HG03025 (cell line): Measurements from ENCODE around the gene DCST2.

Experiments
- ATAC-seq: cut with Tn5 transposase; IDR thresholded peaks from one replicate; pipeline ENCODE4 v1.9.1; 2021; ENCODE audit warnings: mild to moderate bottlenecking, moderate library complexity; ENCODE audit not compliant: unreplicated experiment, low FRiP score

DCST2 gene

GRCh38 chr1:155033524-155033923, at the start of gene DCST2, which contains the start of gene DCST1:
TSS of gene DCST2 (minus strand) at chr1:155033781. CDS start at chr1:155033701, 80 bp downstream.
TSS of gene DCST1 (plus strand) at chr1:155033824. CDS start at chr1:155034037, 213 bp downstream.
- ATAC-seq: no peak

- no peak for ATAC-seq
These were observed 49.5 kb upstream of the DCST2 start for GRCh38 chr1:155083052-155083541.

GRCh38 chr1:155082301-155083051, 48.9 kb upstream of the DCST2 start:
- ATAC-seq: no peak

GRCh38 chr1:155081472-155082300, 48.1 kb upstream of the DCST2 start:
- no peak for ATAC-seq

- ATAC-seq: no peak
These were observed 47.0 kb upstream of the DCST2 start for GRCh38 chr1:155080312-155081228.

GRCh38 chr1:155079487-155080311, 46.1 kb upstream of the DCST2 start:
- ATAC-seq: no peak

GRCh38 chr1:155079210-155079486, 45.6 kb upstream of the DCST2 start:
- no peak for ATAC-seq

GRCh38 chr1:155078469-155079209, 45.1 kb upstream of the DCST2 start, which contains the start of gene EFNA3:
TSS of gene EFNA3 (plus strand) at chr1:155078837. CDS start at chr1:155078942, 105 bp downstream.
- ATAC-seq: no peak

GRCh38 chr1:155077758-155078445, 44.3 kb upstream of the DCST2 start:
- no peak for ATAC-seq

GRCh38 chr1:155077346-155077745, 43.8 kb upstream of the DCST2 start:
- no peak for ATAC-seq

GRCh38 chr1:155076371-155076770, 42.8 kb upstream of the DCST2 start:
- no peak for ATAC-seq

- no peak for ATAC-seq
These were observed 42.0 kb upstream of the DCST2 start for GRCh38 chr1:155075535-155075934.

- ATAC-seq: no peak
These were observed 40.0 kb upstream of the DCST2 start for GRCh38 chr1:155073377-155074242.

- no peak for ATAC-seq
These were observed 39.1 kb upstream of the DCST2 start for GRCh38 chr1:155072531-155073289.

GRCh38 chr1:155071701-155072100, 38.1 kb upstream of the DCST2 start:
- ATAC-seq: no peak

- no peak for ATAC-seq
These were observed 37.4 kb upstream of the DCST2 start for GRCh38 chr1:155070721-155071569.
